NT2/D1 (cell line): ENCODE results near the gene RFTN1.

Experiments used
- SUZ12 ChIP-seq: IDR thresholded peaks from 2 replicates; pipeline ENCODE4 v1.6.1; 2011; ENCODE audit not compliant: insufficient read length, insufficient read depth; ENCODE audit errors: extremely low read depth
- YY1 ChIP-seq: IDR thresholded peaks from 2 replicates; pipeline ENCODE4 v1.6.1; 2011; ENCODE audit not compliant: insufficient read length, insufficient read depth
- ZNF274 ChIP-seq: IDR thresholded peaks from 2 replicates; pipeline ENCODE4 v1.6.1; 2011; ENCODE audit warnings: mild to moderate bottlenecking, low read depth, low read length

DNA sequence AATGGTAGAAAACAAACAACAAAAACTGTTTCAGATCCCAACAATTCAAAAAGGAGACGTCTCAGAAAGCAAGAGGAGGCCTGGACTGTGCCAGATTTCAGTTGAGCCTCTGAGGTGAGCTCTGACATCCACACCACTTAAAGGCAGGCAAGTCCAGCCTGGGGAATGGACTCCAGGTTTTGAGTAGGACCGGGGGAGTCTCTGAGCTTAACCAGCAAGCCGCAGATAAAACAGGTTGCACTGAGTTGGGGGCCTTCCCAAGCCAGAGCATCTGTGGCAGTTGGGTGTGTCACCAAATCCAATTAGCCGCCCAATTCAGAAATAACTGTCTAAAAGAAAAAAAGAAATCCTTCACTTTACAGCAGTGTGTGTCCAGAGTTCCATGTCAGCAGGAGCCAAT is 193.8 kb downstream of the RFTN1 start:
- TF ChIP-seq YY1: no peak
- no peak for TF ChIP-seq ZNF274
- TF ChIP-seq SUZ12: no peak
